AG09309 (cell line): ENCODE measurements around the gene ENPP3.

Experiments
- DNase-seq: peaks from one replicate; pipeline ENCODE4 v3.0.0-alpha.2; 2010; ENCODE audit warnings: low read depth
- H3K4me3 ChIP-seq: 2 replicates; pipeline ENCODE4 v1.5.1; 2011; ENCODE audit warnings: mild to moderate bottlenecking, low read depth, low read length, moderate library complexity; ENCODE audit not compliant: control insufficient read depth
- CTCF ChIP-seq: IDR thresholded peaks from 2 replicates; pipeline ENCODE4 v1.5.1; 2011; ENCODE audit warnings: mild to moderate bottlenecking, low read depth, low read length, inconsistent platforms; ENCODE audit not compliant: insufficient read depth, control insufficient read depth; ENCODE audit errors: missing control alignments

Gene ENPP3

GRCh38 chr6:131673184-131673583, 36.1 kb downstream of the ENPP3 start:
- no peak overlapping the region for H3K4me3 ChIP-seq
- no peak for TF ChIP-seq CTCF
- no peak for DNase-seq

GRCh38 chr6:131678442-131678841, 41.3 kb downstream of the ENPP3 start:
- TF ChIP-seq CTCF, result no peak
- no peak for DNase-seq
- H3K4me3 ChIP-seq, result no peak overlapping the region

- no peak for DNase-seq
- TF ChIP-seq CTCF, result no peak
- no peak overlapping the region for H3K4me3 ChIP-seq
These were observed 43.8 kb downstream of the ENPP3 start for GRCh38 chr6:131680868-131681267.

GRCh38 chr6:131681585-131681984, 44.5 kb downstream of the ENPP3 start:
- no peak overlapping the region for H3K4me3 ChIP-seq
- no peak for TF ChIP-seq CTCF
- no peak for DNase-seq

GRCh38 chr6:131682442-131682841, 45.3 kb downstream of the ENPP3 start:
- no peak for DNase-seq
- no peak for TF ChIP-seq CTCF
- no peak overlapping the region for H3K4me3 ChIP-seq

GRCh38 chr6:131683479-131683878, 46.4 kb downstream of the ENPP3 start:
- TF ChIP-seq CTCF, result no peak
- no peak overlapping the region for H3K4me3 ChIP-seq
- no peak for DNase-seq

- DNase-seq, result no peak
- TF ChIP-seq CTCF, result no peak
- H3K4me3 ChIP-seq, result no peak overlapping the region
These were observed 48.2 kb downstream of the ENPP3 start for GRCh38 chr6:131685266-131685780.
